Neural cell (in vitro differentiated cells): Measurements from ENCODE around the gene GRID1. TPM values are rescaled to one million over a fixed set of nuclear protein-coding genes. Genes with fewer than 3 reads are reported as not detected.

ENCODE experiments used
- H2AFZ ChIP-seq: fragments of 200-600, 300-800 bp; sonication (generic), shearing (Covaris generic); 2 replicates; pipeline ENCODE4 v1.6.0; 2014; ENCODE audit warnings: low read depth, mild to moderate bottlenecking, antibody characterized with exemption, low read length, moderate library complexity
- H3F3A ChIP-seq: fragments of 200-600 bp; shearing (Covaris generic); 2 replicates; pipeline ENCODE4 v1.6.1; 2016; ENCODE audit warnings: mild to moderate bottlenecking, moderate library complexity, mixed read lengths, antibody characterized with exemption, low read length; ENCODE audit not compliant: insufficient read depth, poor library complexity, severe bottlenecking
- H3K27ac ChIP-seq: fragments of 200-600, 300-800 bp; sonication (generic), shearing (Covaris generic); 2 replicates; pipeline ENCODE4 v1.5.1; 2014; ENCODE audit warnings: mild to moderate bottlenecking, low read length, moderate library complexity
- H3K27me3 ChIP-seq: fragments of 300-800, 200-600 bp; sonication (generic), shearing (Covaris generic); 2 replicates; pipeline ENCODE4 v1.6.0; 2014; ENCODE audit warnings: mild to moderate bottlenecking, low read depth, low read length, moderate library complexity; ENCODE audit not compliant: insufficient read depth
- H3K36me3 ChIP-seq: fragments of 300-800, 200-600 bp; sonication (generic), shearing (Covaris generic); 2 replicates; pipeline ENCODE4 v1.5.1; 2014; ENCODE audit warnings: mild to moderate bottlenecking, antibody characterized with exemption, low read length, moderate library complexity; ENCODE audit not compliant: insufficient read depth
- H3K4me2 ChIP-seq: fragments of 300-800, 200-600 bp; sonication (generic), shearing (Covaris generic); 2 replicates; pipeline ENCODE4 v1.6.0; 2014; ENCODE audit warnings: mild to moderate bottlenecking, low read length
- H3K4me3 ChIP-seq: fragments of 300-800, 200-600 bp; sonication (generic), shearing (Covaris generic); 2 replicates; pipeline ENCODE4 v1.5.1; 2014; ENCODE audit warnings: mild to moderate bottlenecking, low read length, moderate library complexity
- H3K79me2 ChIP-seq: fragments of 200-600 bp; shearing (Covaris generic); replicated peaks from 2 replicates; pipeline ENCODE4 v1.6.0; 2014; ENCODE audit warnings: mild to moderate bottlenecking, low read length, moderate library complexity; ENCODE audit not compliant: insufficient read depth
- H3K9ac ChIP-seq: fragments of 300-800, 200-600 bp; sonication (generic), shearing (Covaris generic); 2 replicates; pipeline ENCODE4 v1.6.1; 2016; ENCODE audit warnings: mild to moderate bottlenecking, low read length, mixed read lengths
- H3K9me2 ChIP-seq: fragments of 200-600 bp; shearing (Covaris generic); 2 replicates; pipeline ENCODE4 v1.6.1; 2016; ENCODE audit warnings: mild to moderate bottlenecking, low read length, mixed read lengths; ENCODE audit not compliant: insufficient read depth
- H3K9me3 ChIP-seq: fragments of 200-600, 300-800 bp; sonication (generic), shearing (Covaris generic); 2 replicates; pipeline ENCODE4 v1.6.1; 2016; ENCODE audit warnings: mild to moderate bottlenecking, mixed run types, low read length, moderate library complexity, mixed read lengths
- H4K20me1 ChIP-seq: fragments of 200-600 bp; shearing (Covaris generic); 2 replicates; pipeline ENCODE4 v1.6.1; 2016; ENCODE audit warnings: mild to moderate bottlenecking, mixed run types; ENCODE audit not compliant: insufficient read depth
- EP300 ChIP-seq: fragments of 450-650 bp; conservative IDR thresholded peaks from 2 replicates; pipeline ENCODE4 v1.6.1; 2014; ENCODE audit warnings: antibody characterized with exemption, mild to moderate bottlenecking, moderate library complexity; ENCODE audit not compliant: poor library complexity, severe bottlenecking
- EZH2 ChIP-seq: fragments of 200-600, 300-800 bp; shearing (Covaris generic), sonication (generic); IDR thresholded peaks from 2 replicates; pipeline ENCODE4 v1.6.1; 2014; ENCODE audit warnings: antibody characterized with exemption, low read length, borderline replicate concordance, mild to moderate bottlenecking; ENCODE audit not compliant: insufficient read depth, poor library complexity, severe bottlenecking
- MXI1 ChIP-seq: fragments of 450-650 bp; conservative IDR thresholded peaks from 2 replicates; pipeline ENCODE4 v1.6.1; 2014; ENCODE audit warnings: antibody characterized with exemption, mild to moderate bottlenecking; ENCODE audit not compliant: poor library complexity, severe bottlenecking
- RAD21 ChIP-seq: fragments of 450-650 bp; conservative IDR thresholded peaks from 2 replicates; pipeline ENCODE4 v1.6.1; 2014; ENCODE audit warnings: antibody characterized with exemption, mild to moderate bottlenecking, moderate library complexity
- SMC3 ChIP-seq: fragments of 450-650 bp; conservative IDR thresholded peaks from 2 replicates; pipeline ENCODE4 v1.6.1; 2014; ENCODE audit warnings: antibody characterized with exemption, mild to moderate bottlenecking, moderate library complexity; ENCODE audit not compliant: poor library complexity
- polyA plus RNA-seq: library from polyadenylated mRNA; depleted of rRNA; stranded (reverse); fragments of >200 nt; gene quantifications from 2 replicates; pipeline ENCODE4 v1.2.3, GENCODE V29; 2014
- TF ChIP-seq, protein P1 (sequence below): IDR thresholded peaks from 2 replicates; pipeline ENCODE4 v1.6.1; 2012; ENCODE audit warnings: borderline replicate concordance

The GRID1 gene
- polyA plus RNA-seq, 1 donor from 2014 or later, result 7.3 TPM

DNA sequence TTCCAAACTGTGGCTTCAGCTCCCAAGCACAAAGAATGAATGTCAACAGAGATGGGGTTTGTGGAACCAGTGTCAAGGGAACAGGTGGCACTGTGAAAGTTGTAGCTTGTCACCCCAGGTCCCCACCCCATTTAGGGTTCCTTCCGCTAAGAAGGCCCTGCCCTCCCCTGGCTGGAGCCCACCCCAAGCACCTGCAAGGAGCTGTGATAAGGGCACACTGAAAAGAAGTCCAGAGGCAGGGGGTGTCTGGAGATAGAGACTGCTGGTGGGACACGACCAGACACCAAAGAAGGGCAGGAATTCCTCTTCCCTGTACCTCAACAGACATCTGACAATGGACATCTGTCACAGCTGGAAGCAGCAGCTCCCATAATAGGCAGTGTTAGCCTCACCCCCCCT is 4.5 kb downstream of the GRID1 start:
- Histone ChIP-seq H3K9ac (no peak overlapping the region), H3K9me2 (no peaks in the 10 kb centered on the region), H3K4me3 (no peak overlapping the region), H3K4me2 (no peak overlapping the region), H3K79me2 (no peaks in the 10 kb centered on the region), H3K27ac (no peak overlapping the region), H4K20me1 (peaks cover 8% of the 10 kb centered on the region), H3K27me3 (peaks cover 45% of the 10 kb centered on the region), H2AFZ (no peak overlapping the region), H3F3A (no peaks in the 10 kb centered on the region), H3K36me3 (no peaks in the 10 kb centered on the region), H3K9me3 (no peaks in the 10 kb centered on the region)
- no peak for TF ChIP-seq SMC3
- no peak for TF ChIP-seq MXI1
- no peak for TF ChIP-seq EP300
- TF ChIP-seq EZH2, result no peak
- TF ChIP-seq, protein P1, sequence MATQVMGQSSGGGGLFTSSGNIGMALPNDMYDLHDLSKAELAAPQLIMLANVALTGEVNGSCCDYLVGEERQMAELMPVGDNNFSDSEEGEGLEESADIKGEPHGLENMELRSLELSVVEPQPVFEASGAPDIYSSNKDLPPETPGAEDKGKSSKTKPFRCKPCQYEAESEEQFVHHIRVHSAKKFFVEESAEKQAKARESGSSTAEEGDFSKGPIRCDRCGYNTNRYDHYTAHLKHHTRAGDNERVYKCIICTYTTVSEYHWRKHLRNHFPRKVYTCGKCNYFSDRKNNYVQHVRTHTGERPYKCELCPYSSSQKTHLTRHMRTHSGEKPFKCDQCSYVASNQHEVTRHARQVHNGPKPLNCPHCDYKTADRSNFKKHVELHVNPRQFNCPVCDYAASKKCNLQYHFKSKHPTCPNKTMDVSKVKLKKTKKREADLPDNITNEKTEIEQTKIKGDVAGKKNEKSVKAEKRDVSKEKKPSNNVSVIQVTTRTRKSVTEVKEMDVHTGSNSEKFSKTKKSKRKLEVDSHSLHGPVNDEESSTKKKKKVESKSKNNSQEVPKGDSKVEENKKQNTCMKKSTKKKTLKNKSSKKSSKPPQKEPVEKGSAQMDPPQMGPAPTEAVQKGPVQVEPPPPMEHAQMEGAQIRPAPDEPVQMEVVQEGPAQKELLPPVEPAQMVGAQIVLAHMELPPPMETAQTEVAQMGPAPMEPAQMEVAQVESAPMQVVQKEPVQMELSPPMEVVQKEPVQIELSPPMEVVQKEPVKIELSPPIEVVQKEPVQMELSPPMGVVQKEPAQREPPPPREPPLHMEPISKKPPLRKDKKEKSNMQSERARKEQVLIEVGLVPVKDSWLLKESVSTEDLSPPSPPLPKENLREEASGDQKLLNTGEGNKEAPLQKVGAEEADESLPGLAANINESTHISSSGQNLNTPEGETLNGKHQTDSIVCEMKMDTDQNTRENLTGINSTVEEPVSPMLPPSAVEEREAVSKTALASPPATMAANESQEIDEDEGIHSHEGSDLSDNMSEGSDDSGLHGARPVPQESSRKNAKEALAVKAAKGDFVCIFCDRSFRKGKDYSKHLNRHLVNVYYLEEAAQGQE, result no peak

DNA sequence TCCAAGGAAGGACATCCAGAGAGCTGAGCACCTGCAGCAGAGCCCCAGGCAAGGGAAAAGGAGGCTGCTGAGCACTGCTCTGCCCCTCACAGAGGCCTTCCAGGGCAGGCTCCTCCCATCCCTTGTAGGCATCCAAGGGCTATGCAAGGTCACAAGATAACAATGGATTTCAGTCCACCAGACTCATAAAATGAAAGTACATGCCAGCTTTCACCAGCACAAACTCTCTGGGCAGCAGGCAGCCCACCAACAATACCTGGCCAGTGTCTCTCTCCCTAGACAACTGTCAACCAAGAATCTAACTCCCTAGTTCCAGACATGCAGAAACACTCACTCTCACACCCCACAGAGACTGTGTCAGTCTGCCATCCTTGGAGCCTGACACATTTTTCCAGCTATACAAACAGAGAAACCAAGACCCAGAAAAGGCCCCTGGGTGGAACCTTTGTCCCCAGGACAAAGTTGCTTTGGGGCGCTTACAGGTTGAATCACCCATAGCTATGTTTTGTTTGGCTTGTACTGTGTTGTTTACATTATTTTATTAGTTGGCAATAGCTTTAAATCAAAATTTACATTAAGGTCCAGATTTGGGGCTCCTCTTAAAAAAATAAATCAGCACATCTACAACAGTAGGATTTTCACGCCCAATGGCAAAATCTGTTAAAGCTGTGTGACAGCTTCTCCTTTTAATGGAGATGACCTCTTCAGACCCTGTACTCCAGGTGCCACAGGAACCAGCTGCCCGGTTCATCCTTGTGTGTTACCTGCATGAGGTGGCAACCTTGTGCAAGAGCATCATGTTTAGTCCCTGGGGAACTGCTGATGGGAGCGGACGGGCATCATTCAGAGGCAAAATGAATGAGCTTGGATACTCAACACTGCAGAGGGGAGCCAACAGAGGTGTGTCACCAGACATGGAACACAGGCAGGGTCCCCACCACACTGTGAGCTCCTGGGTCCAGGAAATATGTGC is 5.2 kb downstream of the GRID1 start:
- H3K9ac ChIP-seq, result no peak overlapping the region

More for the DNA sequence above, 5.2 kb downstream of the GRID1 start:
- Histone ChIP-seq H3K4me2 (no peak overlapping the region), H3K27me3 (peaks cover 43% of the 10 kb centered on the region), H4K20me1 (peaks cover 8% of the 10 kb centered on the region), H3K27ac (no peak overlapping the region), H3K4me3 (no peak overlapping the region), H2AFZ (no peak overlapping the region), H3F3A (no peaks in the 10 kb centered on the region), H3K9me2 (no peaks in the 10 kb centered on the region), H3K36me3 (no peaks in the 10 kb centered on the region), H3K79me2 (no peaks in the 10 kb centered on the region), H3K9me3 (no peaks in the 10 kb centered on the region)
- TF ChIP-seq RAD21 (no peak), EP300 (no peak), SMC3 (no peak)
- TF ChIP-seq, protein P1, result no peak
